PFSK-1 (cell line): ENCODE results near the gene EPOP.

Experiments used
- POLR2AphosphoS5 ChIP-seq: IDR thresholded peaks from 2 replicates; pipeline ENCODE4 v1.6.1; 2012; ENCODE audit warnings: low read depth, mild to moderate bottlenecking, control low read depth, low read length, moderate library complexity
- SIN3A ChIP-seq: IDR thresholded peaks from 2 replicates; pipeline ENCODE4 v1.6.1; 2012; ENCODE audit warnings: mild to moderate bottlenecking, low read length, moderate library complexity, borderline replicate concordance; ENCODE audit not compliant: insufficient read depth
- TAF1 ChIP-seq: IDR thresholded peaks from 2 replicates; pipeline ENCODE4 v1.6.1; 2012; ENCODE audit warnings: low read length, control low read depth, borderline replicate concordance; ENCODE audit not compliant: insufficient read depth
- TF ChIP-seq, protein P1 (sequence below), 2 experiments: IDR thresholded peaks; 2 replicates each; pipeline versions ENCODE4 v1.6.1 to v1.8.0; 2011 to 2012; ENCODE audit warnings: low read depth in 2 of 2, low read length in 2 of 2, control low read depth in 1 of 2, inconsistent platforms in 1 of 2, mild to moderate bottlenecking in 1 of 2, moderate library complexity in 1 of 2; ENCODE audit not compliant: insufficient read depth in 1 of 2

DNA sequence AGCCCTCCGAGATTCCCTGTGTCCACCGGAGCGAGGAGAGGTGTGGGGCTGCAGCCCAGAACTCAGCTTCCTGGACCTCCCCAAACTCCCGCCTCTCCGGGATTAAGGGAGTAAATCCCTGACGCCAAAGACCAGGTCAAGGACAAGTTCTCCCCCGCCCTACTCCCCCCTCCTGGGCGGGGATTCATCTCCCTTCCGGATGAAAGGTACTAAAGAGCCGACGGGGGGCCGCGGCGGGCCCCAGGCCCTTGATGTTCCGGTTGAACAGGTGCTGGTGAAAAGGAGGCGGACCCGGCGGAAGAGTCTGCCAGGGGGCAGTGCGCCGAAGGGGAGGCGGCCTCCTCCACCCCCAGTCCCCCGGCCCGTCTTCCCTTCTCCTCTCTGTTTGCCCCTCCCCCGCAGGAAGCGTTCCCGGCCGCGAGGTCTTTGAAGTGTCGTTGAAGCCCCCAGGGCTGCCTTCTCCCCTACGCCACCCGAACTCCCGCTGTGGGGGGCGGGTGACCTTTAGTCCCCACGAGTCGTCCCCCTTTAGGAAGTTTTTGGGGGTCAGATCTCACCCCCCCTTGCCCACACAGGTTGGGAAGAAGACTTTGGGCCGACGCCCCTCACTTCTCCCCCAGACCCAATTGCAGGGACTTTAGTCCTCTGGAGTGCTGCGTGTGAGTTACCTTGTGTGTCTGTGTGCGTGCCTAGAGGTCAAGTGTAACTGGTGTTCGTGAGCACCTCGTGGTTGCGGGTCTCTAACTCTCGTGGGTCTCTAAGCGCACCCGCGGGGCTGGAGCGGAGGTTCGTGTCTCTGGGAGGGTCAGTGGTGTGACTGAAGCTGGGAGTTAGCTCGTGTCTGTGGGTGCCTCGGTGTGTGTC, 29.2 kb upstream of the EPOP start:
- TF ChIP-seq, protein P1, sequence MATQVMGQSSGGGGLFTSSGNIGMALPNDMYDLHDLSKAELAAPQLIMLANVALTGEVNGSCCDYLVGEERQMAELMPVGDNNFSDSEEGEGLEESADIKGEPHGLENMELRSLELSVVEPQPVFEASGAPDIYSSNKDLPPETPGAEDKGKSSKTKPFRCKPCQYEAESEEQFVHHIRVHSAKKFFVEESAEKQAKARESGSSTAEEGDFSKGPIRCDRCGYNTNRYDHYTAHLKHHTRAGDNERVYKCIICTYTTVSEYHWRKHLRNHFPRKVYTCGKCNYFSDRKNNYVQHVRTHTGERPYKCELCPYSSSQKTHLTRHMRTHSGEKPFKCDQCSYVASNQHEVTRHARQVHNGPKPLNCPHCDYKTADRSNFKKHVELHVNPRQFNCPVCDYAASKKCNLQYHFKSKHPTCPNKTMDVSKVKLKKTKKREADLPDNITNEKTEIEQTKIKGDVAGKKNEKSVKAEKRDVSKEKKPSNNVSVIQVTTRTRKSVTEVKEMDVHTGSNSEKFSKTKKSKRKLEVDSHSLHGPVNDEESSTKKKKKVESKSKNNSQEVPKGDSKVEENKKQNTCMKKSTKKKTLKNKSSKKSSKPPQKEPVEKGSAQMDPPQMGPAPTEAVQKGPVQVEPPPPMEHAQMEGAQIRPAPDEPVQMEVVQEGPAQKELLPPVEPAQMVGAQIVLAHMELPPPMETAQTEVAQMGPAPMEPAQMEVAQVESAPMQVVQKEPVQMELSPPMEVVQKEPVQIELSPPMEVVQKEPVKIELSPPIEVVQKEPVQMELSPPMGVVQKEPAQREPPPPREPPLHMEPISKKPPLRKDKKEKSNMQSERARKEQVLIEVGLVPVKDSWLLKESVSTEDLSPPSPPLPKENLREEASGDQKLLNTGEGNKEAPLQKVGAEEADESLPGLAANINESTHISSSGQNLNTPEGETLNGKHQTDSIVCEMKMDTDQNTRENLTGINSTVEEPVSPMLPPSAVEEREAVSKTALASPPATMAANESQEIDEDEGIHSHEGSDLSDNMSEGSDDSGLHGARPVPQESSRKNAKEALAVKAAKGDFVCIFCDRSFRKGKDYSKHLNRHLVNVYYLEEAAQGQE (IDR thresholded peaks at IDR 0.05; ENCODE audit: insufficient read depth in 1 of 2, low read depth in 2 of 2, low read length in 2 of 2): no peak
- TF ChIP-seq POLR2AphosphoS5 (no peak), TAF1 (no peak), SIN3A (no peak)
